Dedifferentiated amniotic fluid mesenchymal stem cell (primary cell): ENCODE measurements around the gene COL2A1.
A peak's percentile ranks its signal among the peaks of the same experiment; 100 is the strongest.
"Not testable (repeated sequence)": the region's sequence is repeated elsewhere in the genome, so short reads cannot be mapped to it uniquely, and the experiment has no call there.

Experiments
- DNase-seq: peaks from one replicate; pipeline ENCODE4 v3.0.0-alpha.2; 2016; ENCODE audit errors: extremely low spot score

Gene COL2A1

DNA sequence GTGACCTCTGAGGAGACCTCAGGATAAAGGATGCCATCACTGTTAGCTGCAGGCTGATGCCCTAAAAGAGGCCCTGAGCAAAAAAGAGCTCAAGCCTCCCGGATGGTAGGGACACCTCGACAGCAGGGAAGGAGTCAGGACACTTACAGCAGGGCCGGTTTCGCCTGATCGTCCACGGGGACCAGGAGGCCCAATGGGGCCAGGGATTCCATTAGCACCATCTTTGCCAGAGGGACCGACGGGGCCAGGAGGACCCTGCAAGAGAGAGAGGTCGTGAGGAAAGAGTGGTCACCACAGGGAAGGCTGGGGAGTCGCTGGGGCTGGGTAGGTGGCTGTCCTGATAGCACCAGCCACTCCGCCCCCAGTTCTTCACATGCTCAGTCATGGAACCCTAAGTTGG lies 28.5 kb downstream of the COL2A1 start:
- DNase-seq = no peak

DNA sequence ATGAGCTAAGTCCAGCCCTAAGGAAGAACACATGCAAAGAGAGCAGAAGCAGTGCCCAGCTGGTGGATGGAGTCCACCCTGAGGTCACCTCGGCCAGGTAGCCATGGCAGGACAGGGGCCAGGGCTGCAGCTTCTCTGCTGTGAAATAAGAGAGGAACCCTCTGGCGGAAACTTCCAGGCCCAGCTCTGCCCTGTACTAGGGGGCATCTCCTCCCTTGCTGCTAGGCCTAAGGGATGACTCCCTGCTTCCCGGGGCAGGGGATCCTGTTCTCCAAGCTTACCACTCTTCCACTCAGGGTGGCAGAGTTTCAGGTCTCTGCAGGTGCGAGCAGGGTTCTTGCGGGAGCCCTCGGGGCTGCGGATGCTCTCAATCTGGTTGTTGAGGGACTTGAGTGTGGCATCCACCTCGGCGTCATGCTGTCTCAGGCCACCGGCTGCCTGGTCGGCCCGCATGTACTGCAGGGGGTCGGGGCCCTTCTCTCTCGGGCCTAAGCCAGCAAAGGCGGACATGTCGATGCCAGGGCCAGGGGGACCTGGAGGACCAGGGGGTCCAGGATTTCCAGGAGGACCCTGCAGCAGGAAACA lies 29.1 kb downstream of the COL2A1 start:
- DNase-seq = no peak

DNA sequence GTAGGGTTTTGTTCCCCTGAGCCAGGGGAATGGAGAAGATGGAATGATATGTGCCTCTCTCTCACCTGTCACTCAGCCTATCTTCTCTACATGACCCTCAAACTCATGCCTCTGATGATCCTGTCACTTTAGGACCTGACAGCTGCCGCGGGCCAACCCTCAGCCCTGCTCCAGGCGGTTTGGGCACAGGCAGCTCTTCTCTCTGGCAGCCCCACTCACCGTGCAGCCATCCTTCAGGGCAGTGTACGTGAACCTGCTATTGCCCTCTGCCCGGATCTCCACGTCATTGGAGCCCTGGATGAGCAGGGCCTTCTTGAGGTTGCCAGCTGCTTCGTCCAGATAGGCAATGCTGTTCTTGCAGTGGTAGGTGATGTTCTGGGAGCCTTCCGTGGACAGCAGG lies 30.4 kb downstream of the COL2A1 start:
- no peak for DNase-seq

DNA sequence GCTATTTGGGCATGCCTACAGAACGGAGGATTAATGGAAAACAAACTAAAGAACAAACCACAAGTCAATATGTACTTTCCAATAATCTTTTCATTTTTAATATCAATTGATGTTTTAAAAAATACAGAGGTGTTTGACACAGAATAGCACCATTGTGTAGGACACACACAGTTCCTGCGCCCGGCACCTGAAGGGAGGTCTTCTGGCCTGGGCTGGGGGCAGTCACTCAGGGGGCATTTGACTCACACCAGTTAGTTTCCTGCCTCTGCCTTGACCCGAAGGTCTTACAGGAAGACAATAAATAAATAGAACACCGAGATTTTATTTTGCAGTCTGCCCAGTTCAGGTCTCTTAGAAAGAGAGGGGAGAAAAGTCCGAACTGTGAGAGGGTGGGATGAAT lies 31.4 kb downstream of the COL2A1 start:
- DNase-seq = no peak

DNA sequence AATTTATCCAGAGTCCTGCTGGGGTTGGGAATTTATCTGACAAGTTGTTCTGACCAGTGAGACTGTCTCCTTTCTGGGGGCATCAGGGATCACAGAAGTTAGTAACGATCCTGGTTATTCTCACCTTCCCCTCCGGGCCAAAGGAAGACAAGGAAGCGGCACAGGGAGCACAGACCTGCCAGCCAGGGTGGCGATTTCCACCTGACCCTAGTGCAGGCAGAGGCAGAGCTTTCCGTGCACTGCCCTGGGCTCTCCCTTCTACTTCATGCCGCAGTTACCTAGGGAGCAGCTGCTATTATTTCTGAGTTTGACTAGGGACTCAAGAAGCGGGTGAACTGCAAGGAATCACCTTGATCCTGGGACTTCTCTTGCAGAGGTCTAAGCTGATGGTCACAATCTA lies 33.4 kb downstream of the COL2A1 start:
- no peak for DNase-seq

DNA sequence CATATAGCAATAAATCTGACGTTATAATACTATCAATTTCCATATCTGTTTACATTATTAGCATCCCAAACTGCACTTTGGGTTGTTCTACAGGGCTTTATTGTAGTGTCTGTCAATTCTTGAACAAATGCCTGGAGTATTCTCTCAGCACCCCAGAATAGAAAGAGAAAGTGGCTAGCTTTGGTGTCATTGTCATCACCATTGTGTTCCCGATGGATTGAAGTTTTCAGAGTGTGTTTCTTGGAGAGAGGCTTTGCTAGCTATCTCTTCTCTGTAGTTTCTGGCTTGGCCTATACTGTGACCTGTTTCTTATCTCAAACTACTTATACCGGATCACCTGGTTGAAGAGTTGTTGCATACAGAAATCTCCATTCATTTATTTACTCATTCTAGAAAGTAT lies 34.4 kb downstream of the COL2A1 start:
- no peak for DNase-seq

DNA sequence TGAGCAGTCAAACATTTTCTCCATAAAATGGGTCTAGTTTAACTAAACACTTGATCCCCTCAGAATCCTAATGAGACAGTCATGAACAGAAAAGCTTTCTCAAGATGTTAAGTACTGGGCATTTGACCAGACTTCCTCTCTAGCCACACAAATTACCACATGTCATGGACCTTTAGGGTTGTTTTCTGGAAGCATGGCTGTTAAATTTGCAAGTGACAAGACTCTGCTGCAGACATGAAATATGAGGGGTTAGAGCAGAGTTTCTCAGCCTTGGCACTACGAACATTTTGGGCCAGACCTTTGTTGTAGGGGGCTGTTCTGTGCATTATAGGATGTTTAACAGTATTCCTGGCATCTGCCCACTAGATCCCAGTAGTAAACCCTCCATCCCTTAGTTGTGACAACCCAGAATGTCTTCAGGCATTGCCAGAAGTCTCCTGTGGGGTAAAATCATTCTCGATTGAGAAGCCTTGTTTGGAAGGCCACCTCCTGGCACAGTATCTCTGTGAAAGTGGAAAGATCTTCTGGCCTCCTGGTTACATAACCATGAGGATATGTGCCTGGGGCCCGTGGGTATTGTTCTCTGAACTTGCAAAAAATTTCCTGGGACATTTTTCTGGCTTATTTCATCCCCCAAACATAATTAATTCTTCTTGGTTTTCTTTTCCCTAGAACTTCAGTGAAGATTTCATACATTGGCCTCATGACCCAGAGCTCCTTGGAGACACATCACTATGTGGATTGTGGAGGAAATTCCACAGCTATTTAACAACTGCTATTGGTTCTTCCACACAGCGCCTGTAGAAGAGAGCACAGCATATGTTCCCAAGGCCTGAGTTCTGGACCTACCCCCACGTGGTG lies 36.6 kb downstream of the COL2A1 start:
- DNase-seq = no peak

DNA sequence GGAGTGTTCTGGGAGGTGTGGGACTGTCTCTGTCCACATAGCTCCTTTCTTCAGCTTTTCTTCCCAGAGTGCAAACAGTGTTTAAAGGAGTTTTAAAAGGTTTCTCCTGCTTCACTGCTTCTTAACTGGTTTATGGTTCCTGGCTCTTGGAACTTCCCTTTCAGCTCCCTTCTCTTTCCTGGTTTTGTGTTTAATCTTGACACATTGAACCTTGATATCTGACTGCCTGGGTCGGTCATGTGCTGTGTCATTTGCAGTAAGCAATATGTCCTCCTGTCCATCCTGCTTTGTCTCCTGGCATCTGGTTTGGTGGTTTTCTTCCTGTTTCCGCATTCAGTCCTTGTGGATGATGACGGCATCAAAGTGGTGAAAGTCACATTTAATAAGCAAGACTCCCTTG lies 38.7 kb downstream of the COL2A1 start:
- DNase-seq = no peak

DNA sequence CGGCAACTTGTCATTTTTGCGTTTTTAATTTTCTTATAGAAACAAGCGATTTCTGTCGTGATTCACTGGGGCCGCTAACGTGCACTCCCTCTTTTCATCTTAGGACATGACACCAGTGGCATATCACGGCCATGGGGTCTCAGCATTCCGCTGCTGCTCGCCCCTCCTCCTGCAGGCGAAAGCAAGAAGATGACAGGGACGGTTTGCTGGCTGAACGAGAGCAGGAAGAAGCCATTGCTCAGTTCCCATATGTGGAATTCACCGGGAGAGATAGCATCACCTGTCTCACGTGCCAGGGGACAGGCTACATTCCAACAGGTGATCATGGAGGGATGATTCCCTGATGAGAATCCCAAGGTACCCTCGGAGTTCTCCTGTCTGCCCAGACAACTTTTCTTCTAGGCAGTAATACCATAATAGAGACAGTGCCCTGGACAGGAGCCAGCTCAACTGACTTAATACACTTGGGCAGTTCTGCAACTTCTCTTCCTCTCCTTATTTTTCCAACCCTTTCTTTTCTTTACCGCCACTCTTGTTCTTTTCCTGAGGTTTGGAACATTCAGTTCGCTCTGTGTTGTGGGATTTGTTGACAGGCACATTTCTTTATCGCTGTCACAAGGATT lies 40.1 kb downstream of the COL2A1 start:
- no peak for DNase-seq

DNA sequence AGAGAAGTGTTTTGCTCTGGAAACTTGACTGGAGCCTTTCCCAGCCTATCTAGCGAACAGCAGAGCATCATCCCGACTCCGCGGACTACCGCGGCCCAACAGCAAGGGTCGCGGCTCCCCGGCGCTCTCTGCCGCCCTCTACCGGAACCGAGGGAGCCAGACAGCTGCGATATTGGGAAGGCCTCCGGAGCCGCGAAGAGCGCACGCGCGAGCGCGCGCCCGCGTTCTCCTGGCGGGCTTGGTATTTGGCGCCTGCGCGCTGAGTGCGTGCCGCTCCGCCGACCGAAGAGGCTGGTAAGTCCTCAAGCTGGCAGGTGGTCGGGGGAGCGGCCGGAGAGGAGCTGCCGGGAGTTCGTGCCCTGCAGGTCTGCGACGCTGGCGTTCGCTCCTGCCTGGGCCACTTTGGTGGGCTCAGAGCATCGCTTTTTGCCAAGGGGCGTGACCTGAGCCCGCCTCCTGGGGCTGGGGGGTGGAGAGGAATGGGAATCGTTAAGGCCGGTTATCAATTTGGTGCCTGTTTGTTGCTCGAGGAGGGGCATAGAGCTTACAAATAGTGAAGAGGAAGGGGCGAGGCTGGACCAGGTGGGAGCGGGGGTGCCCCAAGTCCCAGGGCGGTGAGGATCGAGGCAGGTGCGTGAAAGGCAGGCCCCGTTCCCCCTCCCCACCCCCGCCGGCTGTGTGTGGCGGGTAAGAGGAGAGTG lies 40.8 kb downstream of the COL2A1 start, which contains the start of gene TMEM106C:
TSS of gene TMEM106C (plus strand) at position 257 of the 701 bp plus-strand sequence. CDS start 641 bp downstream, outside the sequence.
- peak; percentile 82 for DNase-seq

DNA sequence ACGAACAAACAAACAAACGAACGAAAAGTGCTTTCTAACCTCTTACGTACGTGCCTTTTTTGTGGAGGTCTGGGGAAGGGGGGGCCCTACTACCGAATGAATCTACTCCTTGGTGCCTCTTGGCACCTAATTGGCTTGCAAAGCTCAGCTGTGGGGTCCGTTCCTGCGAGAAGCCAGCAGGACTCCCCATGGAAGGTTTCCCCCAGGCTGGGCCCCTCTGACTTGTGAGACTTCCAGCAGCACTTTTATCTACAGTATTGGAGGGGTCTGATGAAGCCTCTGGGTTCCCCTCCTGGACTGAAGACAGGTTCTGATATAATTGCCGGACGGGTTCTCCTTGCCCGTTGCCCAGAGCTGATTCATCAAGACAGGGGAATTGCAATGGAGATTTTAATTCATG lies 42.1 kb downstream of the COL2A1 start:
- no peak for DNase-seq

DNA sequence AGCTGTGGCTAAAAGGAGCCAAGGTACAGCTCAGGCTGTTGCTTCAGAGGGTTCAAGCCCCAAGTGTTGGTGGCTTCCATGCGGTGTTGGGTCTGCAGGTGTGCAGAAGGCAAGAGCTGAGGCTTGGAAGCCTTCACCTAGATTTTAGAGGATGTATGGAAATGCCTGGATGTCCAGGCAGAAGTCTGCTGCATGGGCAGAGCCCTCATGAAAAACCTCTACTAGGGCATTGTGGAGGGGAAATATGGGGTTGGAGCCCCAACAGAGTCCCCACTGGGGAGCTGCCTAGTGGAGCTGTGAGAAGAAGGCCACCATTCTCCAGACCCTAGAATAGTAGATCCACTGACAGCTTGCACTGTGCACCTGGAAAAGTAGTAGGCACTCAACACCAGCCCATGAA lies 46.6 kb downstream of the COL2A1 start:
- not testable (repeated sequence) for DNase-seq

DNA sequence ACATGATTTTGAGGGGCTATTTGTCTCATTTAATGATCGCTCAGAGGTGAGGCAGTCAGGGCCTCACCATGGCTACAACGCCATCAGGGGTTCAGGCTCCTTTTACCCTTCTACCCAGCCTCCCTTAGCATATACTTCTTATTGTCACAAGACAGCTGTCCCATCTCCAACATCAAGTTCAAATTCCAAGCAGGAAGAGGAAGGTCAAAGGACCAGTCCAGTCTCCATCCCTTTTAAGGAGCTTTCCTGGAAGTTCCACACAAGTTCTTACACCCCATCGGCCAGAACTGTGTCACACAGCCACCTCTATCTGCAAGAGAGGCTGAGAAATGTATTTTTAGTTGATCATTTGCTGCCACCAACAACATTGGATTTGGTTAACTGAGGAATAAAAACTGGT lies 49.2 kb downstream of the COL2A1 start:
- DNase-seq = no peak

DNA sequence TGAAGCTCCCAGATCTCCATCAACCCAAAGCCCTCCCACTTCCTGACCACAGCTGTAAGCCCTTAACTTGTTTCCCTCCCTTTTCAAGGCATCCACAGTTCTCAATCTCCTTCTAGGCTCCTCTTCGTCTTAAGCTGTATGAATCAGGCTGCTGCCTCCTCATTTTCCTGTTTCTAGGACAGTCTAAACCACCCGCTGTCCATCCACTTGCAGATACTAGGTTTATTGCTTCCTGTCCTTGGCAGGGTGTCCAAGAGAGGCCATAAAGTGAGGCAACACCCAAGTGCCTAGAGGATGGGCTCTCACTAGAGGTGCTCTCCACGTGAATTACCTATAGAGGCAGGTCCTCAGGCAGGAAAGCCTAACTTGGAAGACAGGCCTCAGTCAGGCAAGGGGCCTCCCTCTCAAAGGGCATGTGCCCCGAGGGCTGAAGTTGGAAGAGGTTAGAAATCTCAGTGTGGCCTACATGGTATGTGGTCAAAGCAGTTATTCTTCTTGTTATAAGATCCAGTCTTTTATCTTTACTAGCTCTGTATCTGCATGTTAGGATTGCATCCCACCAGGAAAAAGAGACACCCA lies 49.7 kb downstream of the COL2A1 start:
- no peak for DNase-seq

DNA sequence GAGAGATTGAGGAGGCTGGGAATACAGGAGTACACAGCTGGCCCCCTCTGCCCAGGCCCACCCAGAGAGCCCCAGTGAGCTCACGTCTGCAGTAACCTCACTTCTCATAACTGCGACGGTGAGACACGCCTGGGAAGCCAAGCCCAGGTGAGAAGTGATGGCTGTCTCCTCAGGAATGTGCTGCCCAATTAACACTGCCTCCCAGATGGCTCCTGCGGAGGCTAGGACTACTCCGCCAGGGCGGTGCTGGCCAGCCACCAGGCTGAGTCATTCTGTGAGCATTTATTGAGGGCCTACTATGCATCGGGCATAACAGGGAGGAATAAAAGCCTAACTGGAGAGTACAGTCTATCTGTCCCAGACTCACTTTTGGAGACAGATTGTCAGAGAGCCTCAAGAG lies 50.2 kb downstream of the COL2A1 start:
- DNase-seq = no peak

DNA sequence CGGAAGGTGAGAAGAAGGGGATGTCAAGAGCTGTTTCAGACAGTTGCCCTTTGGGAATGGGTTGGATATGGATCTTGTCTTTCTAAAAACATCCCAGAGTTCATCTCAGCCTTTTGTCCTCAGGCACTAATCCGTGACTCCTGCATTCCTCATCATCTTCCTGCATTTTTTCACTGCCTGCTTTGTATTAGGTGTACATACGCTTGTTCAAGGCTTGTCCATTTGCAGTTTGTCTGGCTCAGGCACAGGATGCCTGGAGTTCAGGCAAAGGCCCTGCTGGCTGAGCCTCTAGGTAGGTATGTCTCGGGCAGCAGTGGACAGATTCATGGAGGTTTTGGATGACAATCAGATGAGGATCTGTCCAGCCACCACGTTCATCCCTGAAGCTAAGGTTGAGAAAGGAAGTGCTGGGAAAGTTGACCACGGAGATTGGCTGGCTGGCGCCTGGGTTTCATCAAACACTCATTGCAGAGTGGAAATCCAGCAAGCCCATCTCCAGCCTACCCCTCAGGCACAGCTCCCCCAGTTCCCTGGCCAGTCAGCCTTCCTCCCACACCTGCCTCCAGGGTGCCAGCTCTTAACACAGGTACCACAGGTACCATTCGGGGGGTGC lies 53.3 kb downstream of the COL2A1 start:
- DNase-seq = no peak

DNA sequence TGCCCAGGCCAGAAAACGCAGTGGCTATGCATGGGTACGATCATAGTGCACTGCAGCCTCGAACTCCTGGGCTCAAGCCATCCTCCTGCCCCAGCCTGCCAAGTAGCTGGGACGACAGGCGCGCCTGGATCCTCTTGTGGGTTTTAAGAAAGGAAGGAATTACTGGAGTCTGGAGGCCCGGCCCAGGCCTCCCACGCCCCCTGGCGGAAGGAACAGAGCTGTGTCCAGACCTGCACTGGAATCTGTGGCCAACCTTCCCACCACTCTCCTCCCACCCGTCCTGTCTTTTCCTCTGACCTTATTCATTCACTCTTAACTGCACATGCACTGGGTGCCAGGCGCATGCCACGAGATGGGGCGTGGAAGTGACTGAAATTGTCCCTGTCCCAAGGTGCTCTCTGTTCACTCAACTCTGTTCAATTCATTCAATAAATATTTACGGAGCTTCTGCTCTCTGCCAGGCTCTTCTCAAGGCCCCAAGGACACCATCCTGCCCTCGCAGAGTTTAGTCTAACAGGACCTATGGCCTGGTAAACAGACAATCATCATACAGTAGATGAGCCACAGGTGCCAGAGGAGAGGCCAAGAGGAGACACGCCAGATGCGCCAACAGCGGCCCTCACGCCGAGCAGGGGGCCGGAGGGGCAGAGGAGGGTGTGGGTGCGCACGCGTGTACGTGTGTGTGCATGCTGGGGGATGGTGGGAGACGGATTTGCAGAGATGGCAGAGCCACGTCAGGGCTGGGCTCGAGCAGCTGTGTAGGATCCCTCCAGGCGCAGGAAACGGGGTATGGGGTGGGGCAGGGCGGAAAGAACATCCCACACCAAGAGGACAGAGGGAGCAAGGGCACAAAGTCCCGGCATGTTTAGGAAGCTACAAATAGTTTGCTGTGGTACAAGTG lies 54.6 kb downstream of the COL2A1 start:
- DNase-seq = peak; percentile 75

DNA sequence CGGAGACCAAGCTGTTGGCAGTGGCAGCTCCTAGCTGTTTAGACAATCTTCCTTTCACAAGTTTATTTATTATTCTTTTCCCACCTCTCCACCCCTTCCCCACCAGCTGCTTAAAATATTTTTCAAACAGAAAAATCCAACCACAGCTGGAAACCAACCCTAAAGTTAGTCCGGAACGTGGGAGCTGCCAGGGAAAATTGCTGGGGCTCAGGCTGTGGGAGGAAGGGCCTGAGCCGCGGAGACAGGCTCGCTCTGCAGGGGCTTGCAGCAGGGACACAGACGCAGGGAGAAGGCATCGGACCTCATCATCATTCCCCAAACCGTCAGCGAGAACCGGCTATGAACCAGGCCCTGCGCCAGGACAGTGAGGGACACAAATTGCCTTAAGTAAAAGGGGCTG lies 56.9 kb downstream of the COL2A1 start:
- no peak for DNase-seq

DNA sequence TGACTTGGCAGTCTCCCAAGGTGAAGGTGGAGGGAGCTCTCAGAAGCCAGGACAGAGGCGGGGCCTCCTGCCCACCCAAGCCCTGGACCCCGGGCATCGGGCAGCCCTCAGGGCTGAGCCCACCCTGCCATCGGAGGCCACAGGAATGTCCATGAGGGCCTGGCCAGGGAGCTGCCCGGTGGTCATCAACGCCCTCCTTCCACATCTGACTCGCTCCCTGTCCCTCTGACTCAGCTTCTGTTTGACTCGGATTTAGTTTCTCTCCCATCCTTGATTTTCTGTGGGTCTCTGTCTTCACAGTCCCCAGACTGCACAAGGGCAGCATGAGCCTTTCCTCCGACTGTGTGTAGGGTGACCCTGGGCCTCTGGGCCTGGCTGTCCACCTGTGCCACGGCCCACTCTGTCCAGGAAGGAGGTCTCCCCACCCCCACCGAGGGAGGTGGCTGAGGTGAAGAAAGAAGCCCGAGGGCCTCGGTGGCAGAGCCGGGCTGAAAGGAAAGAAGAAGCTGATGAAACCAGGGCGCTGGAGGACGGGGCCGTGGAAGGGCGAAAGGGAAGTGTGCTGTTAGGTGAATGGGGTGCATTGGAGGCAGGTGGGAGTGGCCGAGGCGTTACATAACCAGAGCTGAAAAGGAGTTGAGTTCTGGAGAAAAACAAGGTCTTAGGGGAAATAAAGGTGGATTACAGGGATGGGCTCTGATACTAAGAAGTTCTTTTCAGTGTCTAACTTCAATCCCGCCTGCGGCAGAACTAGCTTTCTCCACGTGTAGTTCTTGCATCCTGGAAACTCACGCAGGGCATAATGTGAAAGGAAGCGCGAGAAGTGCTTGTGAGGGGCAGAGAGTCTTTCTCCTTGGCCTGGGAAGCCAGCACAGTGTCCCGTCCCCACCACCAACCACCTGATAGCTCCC lies 57.6 kb downstream of the COL2A1 start:
- DNase-seq = no peak
